GM19455 (cell line): ENCODE results near the gene SETD3.

Experiments
- ATAC-seq: cut with Tn5 transposase; IDR thresholded peaks from one replicate; pipeline ENCODE4 v1.9.1; 2021; ENCODE audit not compliant: unreplicated experiment

The SETD3 gene

DNA sequence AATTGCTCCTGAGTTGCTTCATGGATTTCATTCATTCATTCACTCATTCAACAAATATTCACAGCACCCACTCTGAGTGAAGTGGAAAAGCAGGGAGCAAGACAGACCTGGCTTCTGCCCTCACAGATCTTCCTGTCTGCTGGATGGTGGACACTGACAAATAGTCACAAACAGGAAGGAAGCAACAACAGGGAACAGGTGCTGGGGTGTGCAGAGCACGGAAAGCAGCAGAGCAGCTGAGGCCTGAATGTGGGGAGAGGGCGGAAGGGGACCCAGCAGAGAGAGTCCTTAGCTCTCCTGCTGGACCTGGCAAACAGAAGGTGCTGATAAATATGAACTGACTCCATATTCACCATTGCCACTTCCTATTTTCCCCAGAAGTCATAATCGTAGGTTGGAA, 54.4 kb downstream of the SETD3 start:
- ATAC-seq = no peak

DNA sequence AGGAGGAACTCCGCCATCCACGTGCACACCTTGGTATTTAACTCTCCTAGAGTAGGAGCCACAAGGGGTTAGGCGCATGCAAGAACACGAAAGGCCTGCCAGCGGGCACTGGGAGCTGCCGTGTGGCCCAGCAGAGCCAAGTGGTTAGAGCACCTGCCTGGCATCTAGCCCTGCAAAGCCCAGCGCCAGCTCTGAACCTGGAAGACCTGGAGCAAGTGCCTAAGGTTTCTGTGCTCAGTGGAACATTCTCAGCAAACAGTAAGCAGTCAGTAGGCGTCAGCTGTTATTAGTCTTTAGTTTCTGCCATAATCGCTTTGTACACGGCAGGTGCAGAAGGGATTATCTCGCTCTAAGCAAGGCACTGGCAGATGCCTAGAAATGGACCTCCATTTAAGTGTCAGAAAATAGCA, 55.4 kb downstream of the SETD3 start:
- no peak for ATAC-seq

DNA sequence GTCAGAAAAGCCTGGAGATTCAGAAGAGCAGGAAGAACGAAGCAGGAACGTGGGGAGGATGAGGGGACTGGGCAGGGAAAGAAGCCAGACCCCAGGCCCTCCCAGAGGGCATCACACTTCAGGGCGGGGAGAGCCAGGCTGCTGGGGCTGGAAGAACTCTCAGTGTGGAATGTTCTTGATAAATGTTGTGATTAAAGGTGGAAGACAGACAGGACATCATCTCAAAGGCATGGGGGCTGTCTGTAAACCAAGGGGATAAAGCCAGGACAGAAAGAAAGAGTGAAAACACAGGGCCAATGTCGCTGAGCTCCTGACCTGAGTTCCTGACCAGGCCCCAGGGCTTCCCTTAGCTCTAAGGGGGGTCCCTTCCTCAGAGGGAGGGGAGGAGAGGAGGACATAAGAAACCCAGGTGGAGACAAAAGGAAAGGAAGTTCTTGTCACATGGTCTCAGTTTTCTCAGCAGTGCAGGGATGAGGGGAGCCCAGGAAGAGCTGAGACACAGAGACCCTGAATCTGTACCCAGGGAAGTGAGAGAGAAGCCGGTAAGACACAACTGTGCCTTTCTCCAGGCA, 56.3 kb downstream of the SETD3 start:
- ATAC-seq = no peak

- ATAC-seq = no peak
Observed at GRCh38 chr14:99423434-99423833, 57.2 kb downstream of the SETD3 start.

DNA sequence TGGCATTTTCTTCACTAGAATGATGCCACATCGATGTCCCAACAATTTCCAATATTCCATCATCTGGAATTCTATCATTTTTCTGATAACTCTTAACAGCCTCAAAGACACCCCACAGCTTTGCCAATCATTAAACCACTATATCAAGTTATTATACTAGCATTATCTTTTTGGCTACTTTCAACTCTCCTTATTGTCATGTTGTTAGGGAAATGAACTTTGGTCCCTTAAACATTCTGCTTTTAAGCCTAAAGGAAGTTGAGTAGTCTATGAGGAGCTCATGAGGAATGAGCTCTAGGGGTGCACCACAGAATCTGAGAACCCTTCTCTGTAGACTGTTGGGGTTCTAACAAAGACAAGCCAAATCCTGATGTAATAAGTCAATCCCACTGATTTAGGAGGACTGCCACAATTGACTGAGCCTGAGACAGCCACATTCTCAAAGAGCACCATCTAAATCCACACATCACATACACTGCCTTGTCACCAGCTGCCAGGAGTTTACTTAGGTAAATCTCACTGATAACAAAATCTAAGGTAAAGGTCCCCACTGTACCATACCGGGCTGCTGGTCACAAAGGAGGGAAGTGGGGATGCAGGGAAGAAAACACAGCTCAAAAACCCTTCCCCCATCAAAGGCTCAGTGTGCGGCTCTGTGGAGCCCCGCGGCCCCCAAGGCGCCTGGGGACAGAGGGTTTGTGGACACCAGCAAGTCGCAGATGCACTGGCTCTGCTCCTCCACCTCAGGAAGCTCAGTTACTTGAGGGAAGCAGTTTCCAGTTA, 58.2 kb downstream of the SETD3 start:
- ATAC-seq = no peak

- ATAC-seq = no peak
Observed at GRCh38 chr14:99420711-99421110, 59.9 kb downstream of the SETD3 start.

- ATAC-seq = no peak
Observed at GRCh38 chr14:99419905-99420304, 60.8 kb downstream of the SETD3 start.

GRCh38 chr14:99418242-99418641, 62.4 kb downstream of the SETD3 start:
- no peak for ATAC-seq

GRCh38 chr14:99416909-99417308, 63.8 kb downstream of the SETD3 start:
- no peak for ATAC-seq

DNA sequence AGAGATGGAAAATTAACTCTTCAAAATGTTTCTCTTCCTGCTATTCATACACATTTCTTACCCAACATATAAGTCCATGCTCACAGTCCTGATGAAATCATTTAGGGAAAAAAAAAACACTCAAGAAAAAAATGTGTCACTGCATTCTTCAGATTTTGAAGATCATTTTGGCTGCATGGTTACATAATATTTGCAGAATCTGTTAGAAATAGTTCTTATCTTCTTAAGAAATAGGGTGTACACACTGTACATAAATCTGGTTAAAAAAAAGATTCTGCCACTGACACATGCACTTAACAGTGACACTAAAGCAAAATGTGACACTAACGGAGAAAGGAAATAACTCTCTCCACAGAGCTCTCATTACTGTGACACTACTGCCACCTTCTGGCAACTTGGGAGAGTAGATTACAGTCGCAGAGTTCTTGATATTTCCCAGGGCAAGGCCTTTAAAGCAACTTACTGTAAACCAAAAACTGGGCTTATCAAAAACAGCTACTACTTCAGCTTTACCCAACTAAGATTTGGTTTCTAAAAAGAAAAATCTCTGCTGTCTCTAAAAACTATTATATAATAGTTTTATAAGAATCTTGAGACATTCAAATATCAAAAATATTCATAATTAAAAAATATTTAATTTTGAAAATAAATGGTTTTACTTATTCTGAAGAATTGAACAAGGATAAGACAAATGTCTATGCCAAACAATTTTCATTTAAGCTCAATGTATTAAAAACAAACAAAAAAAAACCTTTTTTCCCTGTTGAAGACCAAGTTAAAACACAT, 65.0 kb downstream of the SETD3 start:
- peak; percentile 86 for ATAC-seq

DNA sequence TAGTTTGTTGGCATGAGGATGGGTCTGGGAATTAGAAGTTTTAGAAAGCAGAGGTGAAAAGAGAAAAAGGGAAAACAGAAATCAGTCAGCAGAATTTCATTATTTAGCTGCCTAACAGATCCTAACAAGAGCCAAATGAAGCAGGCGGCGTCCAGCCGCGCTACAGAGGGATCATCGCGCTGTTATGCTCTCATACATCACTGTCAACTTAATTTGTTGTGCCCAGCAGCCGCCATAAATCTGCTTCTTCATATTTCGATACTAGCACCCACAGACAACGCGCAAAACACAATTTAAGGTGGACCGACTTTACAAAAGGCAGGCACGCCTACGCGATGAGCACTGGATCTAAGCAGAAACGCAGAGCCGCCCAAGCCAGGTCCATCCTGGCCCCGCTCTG, 66.7 kb downstream of the SETD3 start:
- ATAC-seq = no peak

DNA sequence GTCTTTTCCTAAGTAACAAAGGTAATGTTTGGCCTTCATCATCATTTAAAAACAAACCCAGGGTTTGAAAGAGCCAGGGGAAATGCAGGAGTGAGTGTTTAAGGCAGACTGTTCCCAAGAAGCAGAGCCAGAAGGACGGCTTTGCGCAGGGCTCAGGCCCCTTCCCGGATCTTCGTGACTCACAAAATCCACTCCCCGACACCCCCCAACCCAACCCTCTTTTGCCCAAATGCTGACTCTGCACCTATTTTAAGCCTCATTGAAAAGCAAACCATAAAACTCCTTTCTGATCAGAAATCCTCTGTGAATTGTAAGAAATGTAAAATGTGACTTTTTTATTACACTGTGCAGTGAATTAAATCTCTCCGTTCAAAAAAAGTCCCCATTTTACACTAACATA, 67.5 kb downstream of the SETD3 start:
- no peak for ATAC-seq

- ATAC-seq = no peak
Observed at GRCh38 chr14:99412117-99413061, 68.3 kb downstream of the SETD3 start.

- no peak for ATAC-seq
Observed at GRCh38 chr14:99410019-99410418, 70.6 kb downstream of the SETD3 start.

GRCh38 chr14:99408971-99409289, 71.7 kb downstream of the SETD3 start:
- ATAC-seq = no peak

DNA sequence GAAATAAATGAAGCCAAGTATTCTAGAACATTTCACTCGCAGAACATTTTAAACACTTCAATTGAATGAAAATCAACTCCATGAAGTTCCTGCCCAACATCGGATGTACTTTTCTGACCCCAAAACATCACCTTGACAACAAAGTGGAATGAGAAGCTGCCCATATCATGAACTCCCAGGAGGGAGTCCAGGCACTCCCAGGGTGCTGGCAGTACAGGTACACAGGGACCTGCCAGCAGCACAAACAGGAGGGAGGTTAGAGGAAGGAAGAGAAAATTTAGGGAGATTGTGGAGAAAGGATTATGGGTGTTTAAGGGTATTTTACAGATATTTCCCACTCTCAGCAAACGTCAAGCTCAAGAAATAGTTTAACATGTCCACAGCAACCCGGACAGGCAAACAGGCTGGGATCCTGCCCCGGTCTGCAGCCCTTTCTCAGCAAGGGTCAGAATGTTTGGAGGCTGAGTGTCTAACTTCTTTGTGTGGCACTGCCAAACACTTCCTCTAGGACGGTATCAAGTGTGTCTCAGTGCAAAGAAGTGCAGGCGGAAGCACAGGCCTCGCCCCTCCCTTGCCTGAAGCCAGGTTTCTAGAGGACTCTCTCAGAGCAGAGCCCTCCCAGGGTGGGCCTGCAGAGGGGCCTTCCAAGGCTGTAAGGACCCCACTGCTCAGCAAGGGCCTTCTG, 72.2 kb downstream of the SETD3 start:
- no peak for ATAC-seq

GRCh38 chr14:99407416-99407815, 73.2 kb downstream of the SETD3 start:
- ATAC-seq = no peak

- ATAC-seq = no peak
Observed at GRCh38 chr14:99402950-99403349, 77.7 kb downstream of the SETD3 start.

DNA sequence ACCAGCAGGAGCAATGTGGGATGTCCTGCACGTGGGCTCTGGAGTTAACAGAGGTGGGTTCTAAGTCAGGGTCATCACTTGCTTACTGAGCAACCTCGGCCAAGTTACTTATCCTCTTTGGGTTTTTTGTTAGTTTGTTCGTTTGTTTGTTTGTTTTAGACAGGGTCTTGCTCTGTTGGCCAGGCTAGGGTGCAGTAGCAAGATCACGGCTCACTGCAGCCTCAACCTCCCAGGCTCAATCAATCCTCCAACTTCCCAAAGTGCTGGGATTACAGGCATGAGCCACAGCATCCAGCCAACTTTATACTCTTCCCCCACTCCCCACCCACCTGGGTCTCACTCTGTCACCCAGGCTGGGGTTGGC, 78.4 kb downstream of the SETD3 start:
- ATAC-seq = no peak

GRCh38 chr14:99401621-99402284, 78.9 kb downstream of the SETD3 start:
- no peak for ATAC-seq
